HepG2 (cell line): ENCODE measurements around the gene FOSL2. TPM values are rescaled to one million over a fixed set of nuclear protein-coding genes. Genes with fewer than 3 reads are reported as not detected.

Source experiments
- CREB1 ChIP-seq, 2 experiments: fragments of 450-650 bp in 1 of 2; IDR thresholded peaks; 2 replicates each; pipeline ENCODE4 v1.6.1; 2016 to 2017; ENCODE audit warnings: control low read depth in 1 of 2, mild to moderate bottlenecking in 1 of 2, missing compliant biosample characterization in 1 of 2, missing genetic modification characterization in 1 of 2
- JARID2 ChIP-seq: sonication (generic); formaldehyde crosslinking; IDR thresholded peaks from 2 replicates; pipeline ENCODE4 v1.8.1; 2023; ENCODE audit warnings: missing genetic modification reagents, inconsistent platforms; ENCODE audit not compliant: insufficient replicate concordance
- MED13 ChIP-seq: sonication (generic); formaldehyde crosslinking; IDR thresholded peaks from 2 replicates; pipeline ENCODE4 v1.5.0; 2020; ENCODE audit warnings: missing genetic modification reagents
- REPIN1 ChIP-seq: sonication (generic); formaldehyde crosslinking; IDR thresholded peaks from 2 replicates; pipeline ENCODE4 v1.8.0; 2022; ENCODE audit warnings: missing genetic modification reagents, low read depth, mild to moderate bottlenecking, borderline replicate concordance
- RFX3 ChIP-seq: IDR thresholded peaks from 2 replicates; pipeline ENCODE4 v1.6.1; 2016; ENCODE audit warnings: missing biosample characterization, missing genetic modification reagents
- SAP130 ChIP-seq: IDR thresholded peaks from 2 replicates; pipeline ENCODE4 v1.6.1; 2016; ENCODE audit warnings: low read depth
- SOX13 ChIP-seq, 3 experiments: fragments of 450-650 bp in 1 of 3; sonication (generic) in 1 of 3; formaldehyde crosslinking in 1 of 3; IDR thresholded peaks in 2 of 3; conservative IDR thresholded peaks in 1 of 3; 2 replicates each; pipeline versions ENCODE4 v1.5.0 to v1.6.1; 2016 to 2020; ENCODE audit warnings: antibody characterized with exemption in 1 of 3, mild to moderate bottlenecking in 1 of 3, missing compliant biosample characterization in 1 of 3, missing genetic modification reagents in 1 of 3, moderate library complexity in 1 of 3
- SOX6 ChIP-seq, 2 experiments: fragments of 450-650 bp in 1 of 2; sonication (generic) in 1 of 2; formaldehyde crosslinking in 1 of 2; IDR thresholded peaks; 2 replicates each; pipeline versions ENCODE4 v1.4.0 to v1.6.1; 2017 to 2020; ENCODE audit warnings: antibody characterized with exemption in 1 of 2, mild to moderate bottlenecking in 1 of 2, missing genetic modification reagents in 1 of 2
- TMF1 ChIP-seq: sonication (generic); formaldehyde crosslinking; IDR thresholded peaks from 2 replicates; pipeline ENCODE4 v1.8.1; 2022; ENCODE audit warnings: low read depth, missing genetic modification reagents
- ZBTB10 ChIP-seq: sonication (generic); formaldehyde crosslinking; IDR thresholded peaks from 2 replicates; pipeline ENCODE4 v1.4.0; 2020; ENCODE audit warnings: missing genetic modification reagents, borderline replicate concordance
- ZBTB21 ChIP-seq: sonication (generic); formaldehyde crosslinking; IDR thresholded peaks from 2 replicates; pipeline ENCODE4 v1.4.0; 2020; ENCODE audit warnings: missing genetic modification reagents
- ZFAT ChIP-seq: sonication (generic); formaldehyde crosslinking; conservative IDR thresholded peaks from 2 replicates; pipeline ENCODE4 v1.8.1; 2023; ENCODE audit warnings: missing genetic modification reagents, inconsistent platforms
- ZNF20 ChIP-seq: sonication (generic); formaldehyde crosslinking; IDR thresholded peaks from 2 replicates; pipeline ENCODE4 v1.4.0; 2020; ENCODE audit warnings: mild to moderate bottlenecking, moderate library complexity, missing genetic modification reagents
- ZNF256 ChIP-seq: sonication (generic); formaldehyde crosslinking; conservative IDR thresholded peaks from 2 replicates; pipeline ENCODE4 v1.4.0; 2020; ENCODE audit warnings: missing genetic modification reagents
- ZNF589 ChIP-seq: sonication (generic); formaldehyde crosslinking; conservative IDR thresholded peaks from 2 replicates; pipeline ENCODE4 v1.8.0; 2022; ENCODE audit warnings: mild to moderate bottlenecking, moderate library complexity, missing genetic modification reagents
- ZNF780A ChIP-seq: sonication (generic); formaldehyde crosslinking; IDR thresholded peaks from 2 replicates; pipeline ENCODE4 v1.8.0; 2022; ENCODE audit warnings: mild to moderate bottlenecking, missing genetic modification reagents, moderate library complexity
- polyA plus RNA-seq, 8 experiments: library from polyadenylated mRNA; depleted of rRNA in 3 of 8; stranded (reverse) in 7 of 8; unstranded in 1 of 8; fragments of >200 nt; fragmentation: Illumina TruSeq in 4 of 8; extraction: Trizol in 4 of 8; gene quantifications; 2 replicates each; pipeline versions ENCODE4 v1.2.1 to v1.2.3, GENCODE V29; 2011 to 2016; ENCODE audit warnings: low read depth in 4 of 8, missing spikeins in 1 of 8, mixed read lengths in 1 of 8; ENCODE audit not compliant: insufficient read depth in 1 of 8
- total RNA-seq, 5 experiments: library from RNA; depleted of rRNA; stranded (reverse); fragments of >200 nt; fragmentation: Illumina TruSeq; extraction: Trizol; gene quantifications; 2 replicates each; pipeline ENCODE4 v1.2.3, GENCODE V29; 2016; ENCODE audit warnings: low read depth in 1 of 5
- TF ChIP-seq, protein P1 (sequence below): sonication (generic); formaldehyde crosslinking; IDR thresholded peaks from 2 replicates; pipeline ENCODE4 v1.4.0; 2020; ENCODE audit warnings: missing genetic modification reagents
- TF ChIP-seq, protein P2 (sequence below): sonication (generic); formaldehyde crosslinking; IDR thresholded peaks from 2 replicates; pipeline ENCODE4 v1.5.1; 2020; ENCODE audit warnings: mild to moderate bottlenecking, missing genetic modification reagents, moderate library complexity

Gene FOSL2
- total and polyA plus RNA-seq, 2 of the 13 experiments (the other 11 are each of a cell fraction or from before 2014, with no cell fraction given) = 3.4 to 18.1 TPM

GRCh38 chr2:28359222-28360057, 33.2 kb upstream of the FOSL2 start (continued):
- TF ChIP-seq CREB1 (IDR thresholded peaks at IDR 0.05) = peak; percentile 98
- TF ChIP-seq CREB1 (CRISPR knock-in tag; IDR thresholded peaks at IDR 0.05) = peak; percentile 88
- peak; percentile 78 for TF ChIP-seq SAP130 (CRISPR knock-in tag)
- peak; percentile 32; the same call in 1 of the 2 replicates for TF ChIP-seq ZBTB10 (CRISPR knock-in tag)
- TF ChIP-seq REPIN1 (CRISPR knock-in tag) = no peak
- TF ChIP-seq, protein P1, sequence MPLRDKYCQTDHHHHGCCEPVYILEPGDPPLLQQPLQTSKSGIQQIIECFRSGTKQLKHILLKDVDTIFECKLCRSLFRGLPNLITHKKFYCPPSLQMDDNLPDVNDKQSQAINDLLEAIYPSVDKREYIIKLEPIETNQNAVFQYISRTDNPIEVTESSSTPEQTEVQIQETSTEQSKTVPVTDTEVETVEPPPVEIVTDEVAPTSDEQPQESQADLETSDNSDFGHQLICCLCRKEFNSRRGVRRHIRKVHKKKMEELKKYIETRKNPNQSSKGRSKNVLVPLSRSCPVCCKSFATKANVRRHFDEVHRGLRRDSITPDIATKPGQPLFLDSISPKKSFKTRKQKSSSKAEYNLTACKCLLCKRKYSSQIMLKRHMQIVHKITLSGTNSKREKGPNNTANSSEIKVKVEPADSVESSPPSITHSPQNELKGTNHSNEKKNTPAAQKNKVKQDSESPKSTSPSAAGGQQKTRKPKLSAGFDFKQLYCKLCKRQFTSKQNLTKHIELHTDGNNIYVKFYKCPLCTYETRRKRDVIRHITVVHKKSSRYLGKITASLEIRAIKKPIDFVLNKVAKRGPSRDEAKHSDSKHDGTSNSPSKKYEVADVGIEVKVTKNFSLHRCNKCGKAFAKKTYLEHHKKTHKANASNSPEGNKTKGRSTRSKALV (CRISPR knock-in tag) = 0 out of 2 replicates have a peak, but pooled peaks have one; percentile 42
- TF ChIP-seq ZBTB21 (CRISPR knock-in tag) = peak; percentile 90
- no peak for TF ChIP-seq RFX3 (CRISPR knock-in tag)
- TF ChIP-seq MED13 (CRISPR knock-in tag) = no peak
- TF ChIP-seq ZNF780A (CRISPR knock-in tag) = no peak
- TF ChIP-seq ZFAT (CRISPR knock-in tag) = no peak
- TF ChIP-seq, protein P2, sequence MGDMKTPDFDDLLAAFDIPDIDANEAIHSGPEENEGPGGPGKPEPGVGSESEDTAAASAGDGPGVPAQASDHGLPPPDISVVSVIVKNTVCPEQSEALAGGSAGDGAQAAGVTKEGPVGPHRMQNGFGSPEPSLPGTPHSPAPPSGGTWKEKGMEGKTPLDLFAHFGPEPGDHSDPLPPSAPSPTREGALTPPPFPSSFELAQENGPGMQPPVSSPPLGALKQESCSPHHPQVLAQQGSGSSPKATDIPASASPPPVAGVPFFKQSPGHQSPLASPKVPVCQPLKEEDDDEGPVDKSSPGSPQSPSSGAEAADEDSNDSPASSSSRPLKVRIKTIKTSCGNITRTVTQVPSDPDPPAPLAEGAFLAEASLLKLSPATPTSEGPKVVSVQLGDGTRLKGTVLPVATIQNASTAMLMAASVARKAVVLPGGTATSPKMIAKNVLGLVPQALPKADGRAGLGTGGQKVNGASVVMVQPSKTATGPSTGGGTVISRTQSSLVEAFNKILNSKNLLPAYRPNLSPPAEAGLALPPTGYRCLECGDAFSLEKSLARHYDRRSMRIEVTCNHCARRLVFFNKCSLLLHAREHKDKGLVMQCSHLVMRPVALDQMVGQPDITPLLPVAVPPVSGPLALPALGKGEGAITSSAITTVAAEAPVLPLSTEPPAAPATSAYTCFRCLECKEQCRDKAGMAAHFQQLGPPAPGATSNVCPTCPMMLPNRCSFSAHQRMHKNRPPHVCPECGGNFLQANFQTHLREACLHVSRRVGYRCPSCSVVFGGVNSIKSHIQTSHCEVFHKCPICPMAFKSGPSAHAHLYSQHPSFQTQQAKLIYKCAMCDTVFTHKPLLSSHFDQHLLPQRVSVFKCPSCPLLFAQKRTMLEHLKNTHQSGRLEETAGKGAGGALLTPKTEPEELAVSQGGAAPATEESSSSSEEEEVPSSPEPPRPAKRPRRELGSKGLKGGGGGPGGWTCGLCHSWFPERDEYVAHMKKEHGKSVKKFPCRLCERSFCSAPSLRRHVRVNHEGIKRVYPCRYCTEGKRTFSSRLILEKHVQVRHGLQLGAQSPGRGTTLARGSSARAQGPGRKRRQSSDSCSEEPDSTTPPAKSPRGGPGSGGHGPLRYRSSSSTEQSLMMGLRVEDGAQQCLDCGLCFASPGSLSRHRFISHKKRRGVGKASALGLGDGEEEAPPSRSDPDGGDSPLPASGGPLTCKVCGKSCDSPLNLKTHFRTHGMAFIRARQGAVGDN (CRISPR knock-in tag) = peak; percentile 70
- TF ChIP-seq ZNF20 (CRISPR knock-in tag) = no peak
- no peak for TF ChIP-seq TMF1 (CRISPR knock-in tag)
- no peak for TF ChIP-seq JARID2 (CRISPR knock-in tag)
- no peak for TF ChIP-seq ZNF589
- TF ChIP-seq ZNF256 (CRISPR knock-in tag) = no peak
- no peak for TF ChIP-seq SOX13 (IDR thresholded peaks at IDR 0.05)
- TF ChIP-seq SOX13 (CRISPR knock-in tag; conservative IDR thresholded peaks at IDR 0.05 in 1 of 2, IDR thresholded peaks at IDR 0.05 in 1 of 2) = 0 out of 4 replicates have a peak, but pooled peaks of 1 of the 2 experiments have one; percentile 26
- no peak for TF ChIP-seq SOX6 (IDR thresholded peaks at IDR 0.05)
- TF ChIP-seq SOX6 (CRISPR knock-in tag; IDR thresholded peaks at IDR 0.05) = peak; percentile 48
